ENCODE measurements around the gene TMEM269.
"Not testable (repeated sequence)": the region's sequence is repeated elsewhere in the genome, so short reads cannot be mapped to it uniquely, and the experiment has no call there.

The TMEM269 gene

DNA sequence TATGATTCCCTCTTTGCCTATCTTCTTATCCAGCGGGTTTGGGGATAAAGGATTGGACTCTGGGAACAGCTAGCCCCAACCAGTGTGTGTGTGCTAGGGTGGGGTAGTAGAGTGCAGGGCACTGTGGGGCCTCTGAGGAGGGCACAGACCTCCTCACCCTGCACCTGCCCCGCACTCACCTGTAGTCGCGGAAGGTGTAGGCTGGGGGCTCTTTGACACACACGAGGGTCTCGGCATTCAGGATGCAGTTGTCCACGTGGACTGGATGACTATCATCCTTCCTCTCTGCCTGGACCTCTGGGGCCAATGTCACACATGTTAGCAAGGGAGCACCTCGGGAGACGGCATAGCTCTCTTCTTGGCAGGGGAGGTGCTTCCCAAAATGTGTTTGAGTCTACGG lies 36.8 kb upstream of the TMEM269 start:
- no peak for DNase-seq (ENCODE audit: low spot score)

- no peak for DNase-seq (ENCODE audit: low spot score)
Observed at GRCh38 chr1:42748461-42749410, 36.1 kb upstream of the TMEM269 start.

DNA sequence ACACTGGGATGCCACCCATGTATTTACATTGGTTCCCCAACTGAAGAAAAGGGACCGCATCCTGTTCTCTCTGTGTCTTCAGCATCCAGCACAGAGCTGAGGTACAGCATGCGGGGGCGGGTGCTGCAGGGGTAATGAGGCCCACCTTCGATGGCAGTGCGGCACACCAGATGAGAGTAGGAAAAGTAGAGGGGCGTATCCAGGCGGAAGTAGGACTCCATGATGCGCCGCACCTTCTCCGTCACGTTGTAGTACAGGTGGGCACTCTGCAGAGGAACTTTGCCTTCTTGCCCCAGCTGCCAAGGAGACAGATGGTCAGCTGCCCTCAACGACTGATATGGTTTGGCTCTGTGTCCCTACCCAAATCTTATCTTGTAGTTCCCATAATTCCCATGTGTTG lies 34.8 kb upstream of the TMEM269 start:
- no peak for DNase-seq (ENCODE audit: low spot score)

GRCh38 chr1:42751511-42752070 lies 33.2 kb upstream of the TMEM269 start:
- not testable (repeated sequence) for DNase-seq (ENCODE audit: low spot score)

GRCh38 chr1:42752284-42752683 lies 32.5 kb upstream of the TMEM269 start:
- no peak for DNase-seq (ENCODE audit: low spot score)

GRCh38 chr1:42753070-42753469 lies 31.7 kb upstream of the TMEM269 start:
- no peak for DNase-seq (ENCODE audit: low spot score)

DNA sequence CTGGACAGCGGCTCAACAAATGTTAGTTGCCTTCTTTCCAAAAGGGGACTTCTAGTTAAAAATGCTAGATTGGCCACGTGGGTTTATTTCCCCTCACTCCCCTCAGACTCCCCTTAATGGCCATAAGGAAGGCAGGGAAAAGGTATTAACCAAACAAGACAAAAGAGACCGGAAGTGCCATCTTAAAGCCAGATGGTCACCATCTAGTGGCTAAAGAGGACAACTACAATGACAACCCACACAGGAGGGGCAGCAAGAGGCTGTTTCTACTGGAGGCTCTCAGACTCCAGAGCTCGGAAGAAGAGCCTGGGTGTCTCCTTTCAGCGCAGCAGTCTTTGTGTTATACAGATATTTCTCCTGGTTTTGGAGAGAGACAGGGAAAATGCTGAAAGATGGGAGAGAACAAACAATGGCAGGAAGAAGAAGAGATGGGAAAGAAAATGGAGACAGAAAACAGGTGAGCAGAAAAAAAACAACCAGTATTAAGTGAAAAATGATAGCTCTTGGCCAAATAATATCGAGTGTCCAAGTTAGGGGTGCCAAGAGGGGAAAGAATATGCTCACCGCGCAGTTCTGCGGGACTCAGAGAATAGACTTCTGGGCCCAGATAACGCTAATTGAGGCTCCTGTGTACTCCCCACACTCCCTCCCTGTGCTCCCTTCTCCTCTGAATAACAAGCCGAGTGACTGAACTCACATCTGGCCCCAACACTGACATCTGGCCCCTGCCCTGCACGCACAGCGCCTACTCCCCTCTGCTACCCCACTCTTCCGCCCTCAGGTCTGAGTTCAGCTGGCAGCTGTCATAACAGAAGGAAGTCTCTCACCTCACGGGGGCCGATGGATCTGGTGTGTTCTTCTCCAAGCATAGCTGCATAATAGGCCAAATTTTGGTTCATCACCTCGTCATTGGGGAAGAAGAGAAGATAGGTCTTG lies 27.6 kb upstream of the TMEM269 start:
- DNase-seq (ENCODE audit: low spot score) = peak; percentile 78

GRCh38 chr1:42757892-42758275 lies 26.9 kb upstream of the TMEM269 start:
- DNase-seq (ENCODE audit: low spot score) = no peak

GRCh38 chr1:42758641-42759040 lies 26.1 kb upstream of the TMEM269 start:
- no peak for DNase-seq (ENCODE audit: low spot score)

DNA sequence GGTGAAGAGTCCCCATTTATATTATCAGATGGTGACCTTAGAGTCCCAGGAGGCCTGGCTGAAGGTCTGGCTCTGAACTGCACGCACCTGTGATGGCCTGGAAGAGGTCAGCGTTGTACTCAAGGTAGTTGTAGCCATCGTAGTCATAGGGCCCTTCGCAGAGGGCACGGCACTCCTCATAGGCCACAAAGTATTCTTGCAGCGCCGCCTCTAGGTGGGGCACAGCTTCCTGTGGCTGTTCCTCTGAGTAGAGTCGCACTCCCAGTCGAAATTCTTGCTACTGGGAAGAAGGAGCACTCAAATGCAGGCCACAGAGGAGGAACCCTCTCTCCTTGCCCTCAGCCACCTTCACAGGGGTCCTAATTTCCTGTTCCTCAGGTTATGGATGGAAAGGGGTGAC lies 25.7 kb upstream of the TMEM269 start:
- DNase-seq (ENCODE audit: low spot score) = no peak

DNA sequence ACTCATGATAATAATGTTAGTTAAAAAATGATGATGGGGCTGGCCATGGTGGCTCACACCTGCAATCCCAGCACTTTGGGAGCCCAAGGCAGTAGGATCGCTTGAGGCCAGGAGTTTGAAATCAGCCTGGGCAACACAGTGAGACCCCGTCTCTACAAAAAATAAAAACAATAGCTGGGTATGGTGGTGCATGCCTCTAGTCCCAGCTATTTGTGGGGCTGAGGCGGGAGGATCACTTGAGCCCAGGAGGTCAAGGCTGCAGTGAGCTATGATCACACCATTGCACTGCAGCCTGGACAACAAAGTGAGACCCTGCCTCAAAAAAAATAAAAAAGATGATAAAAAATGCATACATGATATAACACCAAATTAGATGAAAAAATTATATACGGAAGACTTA lies 23.2 kb upstream of the TMEM269 start:
- DNase-seq (ENCODE audit: low spot score) = no peak

DNA sequence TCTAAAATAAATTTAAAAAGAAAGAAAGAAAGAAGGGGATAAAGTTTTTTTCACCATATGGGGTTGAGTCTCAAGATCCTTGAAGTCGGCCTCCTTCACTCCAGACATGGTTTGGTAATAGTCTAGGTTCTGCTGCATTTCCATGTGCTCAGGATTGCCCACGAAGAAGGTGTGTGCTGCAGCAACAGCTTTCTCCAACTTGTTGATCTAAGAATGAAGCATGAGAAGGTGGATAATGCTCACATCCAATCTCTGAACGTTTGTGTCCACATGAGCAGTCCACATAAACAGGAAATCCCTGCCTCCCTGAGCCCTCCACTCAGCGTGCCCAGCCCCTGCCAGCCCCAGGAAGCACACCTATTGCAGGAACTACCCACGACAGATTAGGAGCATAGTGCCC lies 22.5 kb upstream of the TMEM269 start:
- DNase-seq (ENCODE audit: low spot score) = no peak

- DNase-seq (ENCODE audit: low spot score) = no peak
Observed at GRCh38 chr1:42765269-42765668, 19.5 kb upstream of the TMEM269 start.

GRCh38 chr1:42765832-42766740 lies 18.7 kb upstream of the TMEM269 start:
- DNase-seq (ENCODE audit: low spot score) = peak; percentile 61

- DNase-seq (ENCODE audit: low spot score) = peak; percentile 99
Observed at GRCh38 chr1:42766741-42767509, 17.9 kb upstream of the TMEM269 start, which contains the start of the genes C1orf50 and P3H1. Gene C1orf50, plus strand, starts transcription at chr1:42767249. Its CDS starts 63 bp downstream, at chr1:42767312. Gene P3H1, minus strand, starts transcription at chr1:42767028. Its CDS starts 57 bp downstream, at chr1:42766971.

GRCh38 chr1:42767510-42768000 lies 17.2 kb upstream of the TMEM269 start:
- no peak for DNase-seq (ENCODE audit: low spot score)

DNA sequence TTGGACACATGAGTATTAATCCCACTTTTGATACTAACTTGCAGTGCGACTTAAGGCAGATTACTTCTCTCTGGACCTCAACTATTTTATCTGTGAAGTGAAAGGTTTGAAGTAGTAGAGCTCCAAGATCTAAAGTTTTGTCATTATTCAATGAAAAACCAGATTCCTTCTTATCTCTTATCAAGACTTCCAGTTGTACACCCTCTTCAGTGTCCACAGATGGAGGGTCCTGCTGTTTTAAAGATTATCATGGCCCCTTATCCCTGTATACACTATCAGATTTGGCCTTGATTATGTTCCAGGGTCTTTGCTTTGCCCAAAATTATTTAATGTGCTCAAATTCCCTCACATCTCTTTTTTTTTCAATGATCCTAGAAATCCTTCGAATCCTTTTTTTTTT lies 16.6 kb upstream of the TMEM269 start:
- no peak for DNase-seq (ENCODE audit: low spot score)

GRCh38 chr1:42769811-42770210 lies 15.0 kb upstream of the TMEM269 start:
- DNase-seq (ENCODE audit: low spot score) = no peak

- DNase-seq (ENCODE audit: low spot score) = no peak
Observed at GRCh38 chr1:42773420-42773819, 11.4 kb upstream of the TMEM269 start.

DNA sequence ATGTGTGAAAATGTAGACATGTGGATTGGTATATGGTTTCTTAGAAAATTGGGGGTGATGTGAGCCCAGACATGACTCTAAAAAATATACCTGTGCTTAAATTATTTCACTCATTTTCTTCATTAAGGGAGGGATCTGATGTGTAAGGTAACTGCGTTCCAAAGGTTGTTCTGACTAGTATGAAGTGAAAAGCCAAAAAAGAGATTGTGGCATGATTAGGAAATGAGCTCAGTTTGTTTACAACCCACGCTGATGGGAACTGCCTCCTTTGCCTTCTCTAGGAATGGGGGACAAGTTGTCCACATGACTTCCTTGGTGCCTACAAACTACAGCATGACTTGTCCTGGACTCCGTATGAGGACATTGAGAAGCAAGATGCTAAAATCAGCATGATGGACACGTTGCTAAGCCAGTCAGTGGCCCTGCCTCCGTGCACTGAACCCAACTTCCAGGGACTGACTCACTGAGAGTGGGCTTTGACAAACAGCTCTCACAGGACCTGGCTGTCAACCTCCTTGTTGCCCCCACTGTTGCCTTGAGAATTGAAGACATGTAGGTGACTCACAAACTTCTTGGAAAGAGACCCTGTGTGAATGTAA lies 9.8 kb upstream of the TMEM269 start:
- DNase-seq (ENCODE audit: low spot score) = no peak

Measured in NAMALWA (cell line).